ENCODE measurements around the gene SHISA5.

SHISA5 gene

DNA sequence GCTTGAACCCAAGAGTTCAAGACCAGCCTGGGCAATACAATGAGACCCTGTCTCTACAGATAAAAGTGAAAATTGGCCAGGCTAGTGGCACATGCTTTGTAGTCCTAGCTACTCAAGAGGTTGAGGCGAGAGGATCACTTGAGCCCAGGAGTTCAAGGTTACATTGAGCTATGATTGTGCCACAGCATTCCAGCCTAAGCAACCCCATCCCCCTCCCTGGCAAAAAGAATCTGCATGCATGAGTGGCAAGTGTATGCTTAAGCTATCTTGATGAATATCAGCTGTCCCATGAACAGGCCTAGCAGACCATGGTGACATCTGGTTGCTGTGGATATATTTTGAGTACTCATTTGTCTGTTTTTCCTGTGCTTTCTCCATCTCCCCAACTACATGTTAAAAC lies 52.7 kb downstream of the SHISA5 start:
- POLR2A ChIA-PET (ENCODE audit: low non-redundant PET): no interaction called here
- TF ChIP-seq, protein P1, sequence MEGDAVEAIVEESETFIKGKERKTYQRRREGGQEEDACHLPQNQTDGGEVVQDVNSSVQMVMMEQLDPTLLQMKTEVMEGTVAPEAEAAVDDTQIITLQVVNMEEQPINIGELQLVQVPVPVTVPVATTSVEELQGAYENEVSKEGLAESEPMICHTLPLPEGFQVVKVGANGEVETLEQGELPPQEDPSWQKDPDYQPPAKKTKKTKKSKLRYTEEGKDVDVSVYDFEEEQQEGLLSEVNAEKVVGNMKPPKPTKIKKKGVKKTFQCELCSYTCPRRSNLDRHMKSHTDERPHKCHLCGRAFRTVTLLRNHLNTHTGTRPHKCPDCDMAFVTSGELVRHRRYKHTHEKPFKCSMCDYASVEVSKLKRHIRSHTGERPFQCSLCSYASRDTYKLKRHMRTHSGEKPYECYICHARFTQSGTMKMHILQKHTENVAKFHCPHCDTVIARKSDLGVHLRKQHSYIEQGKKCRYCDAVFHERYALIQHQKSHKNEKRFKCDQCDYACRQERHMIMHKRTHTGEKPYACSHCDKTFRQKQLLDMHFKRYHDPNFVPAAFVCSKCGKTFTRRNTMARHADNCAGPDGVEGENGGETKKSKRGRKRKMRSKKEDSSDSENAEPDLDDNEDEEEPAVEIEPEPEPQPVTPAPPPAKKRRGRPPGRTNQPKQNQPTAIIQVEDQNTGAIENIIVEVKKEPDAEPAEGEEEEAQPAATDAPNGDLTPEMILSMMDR (conservative IDR thresholded peaks at IDR 0.05; ENCODE audit: low read depth): no peak
- no peak for DNase-seq (ENCODE audit: low spot score)
- CTCF ChIA-PET: no interaction called here
- H3K27ac ChIP-seq: peak overlapping the region; percentile 10; the same call in 1 of the 2 replicates

GRCh38 chr3:48446425-48447193 lies 57.4 kb downstream of the SHISA5 start, which contains the start of gene ATRIP:
Gene ATRIP (plus strand): TSS chr3:48446737. CDS start chr3:48446846, 109 bp downstream.
- POLR2A ChIA-PET (ENCODE audit: low non-redundant PET): interaction anchor here (0.6 to 1.2 kb wide), 4 partner anchors 16 to 96 kb away, joined by 3 to 6 read pairs (median 4); no protein-coding TSS in a partner anchor
- TF ChIP-seq, protein P1 (conservative IDR thresholded peaks at IDR 0.05; ENCODE audit: low read depth): no peak
- CTCF ChIA-PET: interaction anchor here (0.9 to 1.0 kb wide), 2 partner anchors 10 to 101 kb away, joined by 3 to 5 read pairs; no protein-coding TSS in a partner anchor
- peak within 1 kb of the TSS; percentile 87 for H3K27ac ChIP-seq
- peak; percentile 86 for DNase-seq (ENCODE audit: low spot score)

- ChIA-PET CTCF (interaction anchor here (0.9 kb wide), 1 partner anchor 10 kb away, joined by 3 read pairs; no protein-coding TSS in a partner anchor), POLR2A (ENCODE audit: low non-redundant PET) (interaction anchor here (0.6 to 1.2 kb wide), 3 partner anchors 15 to 24 kb away, joined by 3 to 5 read pairs (median 3); no protein-coding TSS in a partner anchor)
- TF ChIP-seq, protein P1 (conservative IDR thresholded peaks at IDR 0.05; ENCODE audit: low read depth): no peak
- no peak for DNase-seq (ENCODE audit: low spot score)
- peak overlapping the region; percentile 87 for H3K27ac ChIP-seq
These were observed 57.9 kb downstream of the SHISA5 start for GRCh38 chr3:48446043-48446424.

GRCh38 chr3:48445277-48445882 lies 58.6 kb downstream of the SHISA5 start:
- H3K27ac ChIP-seq: peak overlapping the region; percentile 87
- ChIA-PET CTCF (interaction anchor here (0.6 to 0.9 kb wide), 2 partner anchors 9 to 316 kb away, joined by 3 to 4 read pairs; no protein-coding TSS in a partner anchor), POLR2A (ENCODE audit: low non-redundant PET) (interaction anchor here (0.6 kb wide), 1 partner anchor 15 kb away, joined by 3 read pairs; no protein-coding TSS in a partner anchor)
- TF ChIP-seq, protein P1 (conservative IDR thresholded peaks at IDR 0.05; ENCODE audit: low read depth): no peak
- DNase-seq (ENCODE audit: low spot score): no peak

DNA sequence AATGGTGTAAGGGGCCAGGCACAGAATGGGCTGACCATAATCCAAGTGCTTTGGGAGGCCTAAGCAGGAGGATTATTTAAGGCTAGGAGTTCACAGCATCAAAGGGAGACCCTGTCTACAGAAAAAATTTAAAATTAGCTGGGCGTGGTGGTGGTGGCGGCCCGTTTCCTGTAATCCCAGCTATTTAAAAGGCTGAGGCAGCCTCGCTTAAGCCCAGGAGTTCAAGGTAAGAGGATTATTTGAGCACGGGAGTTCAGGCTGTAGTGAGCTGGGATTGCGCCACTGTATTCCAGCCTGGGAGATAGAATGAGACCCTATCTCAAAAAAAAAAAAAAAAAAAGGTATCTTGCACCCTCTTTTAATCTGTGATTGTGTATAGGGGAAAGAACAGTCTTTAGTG lies 62.0 kb downstream of the SHISA5 start:
- ChIA-PET POLR2A (ENCODE audit: low non-redundant PET) (no interaction called here), CTCF (no interaction called here)

DNA sequence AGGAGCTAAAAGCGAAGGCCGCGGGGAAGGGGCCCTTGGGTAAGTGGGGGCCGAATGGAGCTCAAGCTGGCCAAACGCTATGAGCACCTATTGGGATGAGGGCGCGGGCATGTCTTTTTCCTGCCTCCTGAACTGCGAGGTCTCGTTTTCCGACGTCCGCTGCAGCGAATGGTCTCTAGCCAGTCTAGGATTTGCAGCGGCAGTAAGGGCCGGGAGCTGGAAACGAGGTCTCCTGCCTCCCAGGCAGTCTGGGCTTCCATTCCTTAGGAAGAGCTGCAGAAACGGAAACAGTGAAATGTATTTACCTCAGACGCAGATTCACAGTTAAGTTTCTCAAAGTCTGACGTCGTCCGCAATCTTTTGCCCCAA lies 63.4 kb downstream of the SHISA5 start:
- DNase-seq (ENCODE audit: low spot score): no peak
- POLR2A ChIA-PET (ENCODE audit: low non-redundant PET): no interaction called here
- TF ChIP-seq, protein P1 (conservative IDR thresholded peaks at IDR 0.05; ENCODE audit: low read depth): no peak
- peak overlapping the region; percentile 86 for H3K27ac ChIP-seq
- CTCF ChIA-PET: interaction anchor here (0.6 kb wide), 1 partner anchor 176 kb away, joined by 5 read pairs; no protein-coding TSS in a partner anchor

More for the DNA sequence above, 62.0 kb downstream of the SHISA5 start:
- DNase-seq (ENCODE audit: low spot score): no peak
- H3K27ac ChIP-seq: peak overlapping the region; percentile 45; the same call in 1 of the 2 replicates
- TF ChIP-seq, protein P1 (conservative IDR thresholded peaks at IDR 0.05; ENCODE audit: low read depth): no peak
